Spleen (tissue), 7 donors: ENCODE data around the gene IGSF23.

Experiments
- POLR2A ChIP-seq, 3 donors: fragments of 450-650 bp; IDR thresholded peaks; one replicate each; pipeline ENCODE4 v1.5.1; 2017; ENCODE audit warnings: antibody characterized with exemption in 3 of 3, mild to moderate bottlenecking in 1 of 3
- TF ChIP-seq, protein P1 (sequence below), 11 experiments: fragments of 200-600 bp in 7 of 11; fragments of 450-650 bp in 4 of 11; sonication (generic) in 4 of 11; IDR thresholded peaks in 8 of 11; conservative IDR thresholded peaks in 3 of 11; 1 replicate in 7 of 11; 2 replicates in 4 of 11; pipeline versions ENCODE4 v1.4.0 to v1.8.0; 2016 to 2021; ENCODE audit warnings: antibody characterized with exemption in 11 of 11, inconsistent platforms in 4 of 11, mild to moderate bottlenecking in 1 of 11
- donor health status: DM: no; HTN: no; CAD: no; lungs with moderate emphysema.
- donor health status: DM: no; HTN: no; CAD: no.
- donor health status: DM: no; HTN: no; CAD: no.

DNA sequence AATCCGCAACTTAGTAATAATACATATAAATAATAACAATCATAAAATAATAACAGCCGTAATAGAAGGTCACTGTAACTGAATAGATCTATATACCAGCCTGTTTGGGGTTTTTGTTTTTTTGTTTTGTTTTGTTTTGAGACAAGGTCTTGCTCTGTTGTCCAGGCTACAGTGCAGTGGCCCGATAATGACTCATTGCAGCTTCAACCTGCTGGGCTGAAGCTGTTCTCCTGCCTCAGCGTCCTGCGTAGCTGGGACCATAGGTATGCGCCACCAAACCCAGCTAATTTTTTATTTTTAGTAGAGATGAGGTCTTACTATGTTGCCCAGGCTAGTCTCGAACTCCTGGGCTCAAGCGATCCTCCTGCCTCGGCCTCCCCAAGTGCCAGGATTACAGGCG lies 950 bp downstream of the IGSF23 start:
- TF ChIP-seq, protein P1, sequence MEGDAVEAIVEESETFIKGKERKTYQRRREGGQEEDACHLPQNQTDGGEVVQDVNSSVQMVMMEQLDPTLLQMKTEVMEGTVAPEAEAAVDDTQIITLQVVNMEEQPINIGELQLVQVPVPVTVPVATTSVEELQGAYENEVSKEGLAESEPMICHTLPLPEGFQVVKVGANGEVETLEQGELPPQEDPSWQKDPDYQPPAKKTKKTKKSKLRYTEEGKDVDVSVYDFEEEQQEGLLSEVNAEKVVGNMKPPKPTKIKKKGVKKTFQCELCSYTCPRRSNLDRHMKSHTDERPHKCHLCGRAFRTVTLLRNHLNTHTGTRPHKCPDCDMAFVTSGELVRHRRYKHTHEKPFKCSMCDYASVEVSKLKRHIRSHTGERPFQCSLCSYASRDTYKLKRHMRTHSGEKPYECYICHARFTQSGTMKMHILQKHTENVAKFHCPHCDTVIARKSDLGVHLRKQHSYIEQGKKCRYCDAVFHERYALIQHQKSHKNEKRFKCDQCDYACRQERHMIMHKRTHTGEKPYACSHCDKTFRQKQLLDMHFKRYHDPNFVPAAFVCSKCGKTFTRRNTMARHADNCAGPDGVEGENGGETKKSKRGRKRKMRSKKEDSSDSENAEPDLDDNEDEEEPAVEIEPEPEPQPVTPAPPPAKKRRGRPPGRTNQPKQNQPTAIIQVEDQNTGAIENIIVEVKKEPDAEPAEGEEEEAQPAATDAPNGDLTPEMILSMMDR (IDR thresholded peaks at IDR 0.05 in 8 of 11, conservative IDR thresholded peaks at IDR 0.05 in 3 of 11), result no peak
- no peak for TF ChIP-seq POLR2A (IDR thresholded peaks at IDR 0.05)
